Liver (tissue), 3 donors: ENCODE results near the gene KCNQ1.

ENCODE experiments used
- EGR1 ChIP-seq, 2 donors: IDR thresholded peaks; 2 replicates each; pipeline ENCODE4 v1.6.1; 2016 to 2018; ENCODE audit warnings: antibody characterized with exemption in 2 of 2, low read depth in 2 of 2
- GABPA ChIP-seq, 2 donors: IDR thresholded peaks in 1 of 2; conservative IDR thresholded peaks in 1 of 2; 2 replicates each; pipeline ENCODE4 v1.6.1; 2016; ENCODE audit warnings: antibody characterized with exemption in 2 of 2, mild to moderate bottlenecking in 1 of 2, moderate library complexity in 1 of 2
- HNF4A ChIP-seq, 2 donors: conservative IDR thresholded peaks; 2 replicates each; pipeline ENCODE4 v1.6.1; 2016; ENCODE audit warnings: antibody characterized with exemption in 2 of 2, mild to moderate bottlenecking in 2 of 2
- JUND ChIP-seq, 2 donors: IDR thresholded peaks; 2 replicates each; pipeline ENCODE4 v1.6.1; 2016; ENCODE audit warnings: antibody characterized with exemption in 2 of 2
- NR2F2 ChIP-seq: IDR thresholded peaks from 2 replicates; pipeline ENCODE4 v1.6.1; 2016; ENCODE audit warnings: antibody characterized with exemption
- RAD21 ChIP-seq, 2 donors: IDR thresholded peaks; 2 replicates each; pipeline ENCODE4 v1.6.1; 2016; ENCODE audit warnings: antibody characterized with exemption in 2 of 2, mild to moderate bottlenecking in 2 of 2
- RXRA ChIP-seq, 2 donors: IDR thresholded peaks; 2 replicates each; pipeline ENCODE4 v1.6.1; 2017 to 2018; ENCODE audit warnings: antibody characterized with exemption in 2 of 2, mild to moderate bottlenecking in 1 of 2
- SP1 ChIP-seq: IDR thresholded peaks from 2 replicates; pipeline ENCODE4 v1.6.1; 2018; ENCODE audit warnings: antibody characterized with exemption, mild to moderate bottlenecking
- TAF1 ChIP-seq: conservative IDR thresholded peaks from 2 replicates; pipeline ENCODE4 v1.6.1; 2016; ENCODE audit warnings: antibody characterized with exemption, mild to moderate bottlenecking
- YY1 ChIP-seq: IDR thresholded peaks from 2 replicates; pipeline ENCODE4 v1.6.1; 2016; ENCODE audit warnings: antibody characterized with exemption, mild to moderate bottlenecking
- TF ChIP-seq, protein P1 (sequence below): fragments of 150-350 bp; IDR thresholded peaks from 2 replicates; pipeline ENCODE4 v1.5.1; 2017; ENCODE audit warnings: improper control_type of control experiment, low read depth, low read length; ENCODE audit not compliant: missing input control
- TF ChIP-seq, protein P2 (sequence below): IDR thresholded peaks from 2 replicates; pipeline ENCODE4 v1.6.1; 2016; ENCODE audit warnings: antibody characterized with exemption
- TF ChIP-seq, protein P3 (sequence below): IDR thresholded peaks from 2 replicates; pipeline ENCODE4 v1.6.1; 2016; ENCODE audit warnings: antibody characterized with exemption
- donor health status: healthy.
- donor health status: healthy.

DNA sequence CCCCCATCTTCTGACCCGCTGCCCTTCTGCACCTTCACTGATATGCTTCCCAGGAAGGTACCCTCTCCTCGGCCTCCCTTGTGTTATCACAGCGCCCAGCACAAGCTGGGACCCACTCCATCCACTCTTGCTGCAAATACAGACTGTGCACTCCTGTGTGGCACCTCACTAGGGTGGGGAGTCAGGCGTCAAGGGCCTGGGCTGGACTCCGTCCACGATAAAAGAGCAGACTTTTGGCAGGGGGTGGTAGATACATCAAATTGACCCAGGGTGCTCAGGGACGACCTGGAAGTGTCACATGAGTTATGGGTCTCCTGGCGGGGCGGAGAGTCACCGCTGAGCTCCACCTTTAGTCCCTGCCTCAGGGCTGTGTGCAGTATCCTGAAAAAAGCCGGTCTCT lies 1.4 kb upstream of the KCNQ1 start:
- no peak for TF ChIP-seq TAF1
- no peak for TF ChIP-seq SP1
- TF ChIP-seq, protein P1, sequence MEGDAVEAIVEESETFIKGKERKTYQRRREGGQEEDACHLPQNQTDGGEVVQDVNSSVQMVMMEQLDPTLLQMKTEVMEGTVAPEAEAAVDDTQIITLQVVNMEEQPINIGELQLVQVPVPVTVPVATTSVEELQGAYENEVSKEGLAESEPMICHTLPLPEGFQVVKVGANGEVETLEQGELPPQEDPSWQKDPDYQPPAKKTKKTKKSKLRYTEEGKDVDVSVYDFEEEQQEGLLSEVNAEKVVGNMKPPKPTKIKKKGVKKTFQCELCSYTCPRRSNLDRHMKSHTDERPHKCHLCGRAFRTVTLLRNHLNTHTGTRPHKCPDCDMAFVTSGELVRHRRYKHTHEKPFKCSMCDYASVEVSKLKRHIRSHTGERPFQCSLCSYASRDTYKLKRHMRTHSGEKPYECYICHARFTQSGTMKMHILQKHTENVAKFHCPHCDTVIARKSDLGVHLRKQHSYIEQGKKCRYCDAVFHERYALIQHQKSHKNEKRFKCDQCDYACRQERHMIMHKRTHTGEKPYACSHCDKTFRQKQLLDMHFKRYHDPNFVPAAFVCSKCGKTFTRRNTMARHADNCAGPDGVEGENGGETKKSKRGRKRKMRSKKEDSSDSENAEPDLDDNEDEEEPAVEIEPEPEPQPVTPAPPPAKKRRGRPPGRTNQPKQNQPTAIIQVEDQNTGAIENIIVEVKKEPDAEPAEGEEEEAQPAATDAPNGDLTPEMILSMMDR, result no peak
- TF ChIP-seq GABPA (IDR thresholded peaks at IDR 0.05 in 1 of 2, conservative IDR thresholded peaks at IDR 0.05 in 1 of 2), result no peak
- no peak for TF ChIP-seq NR2F2
- no peak for TF ChIP-seq RXRA (IDR thresholded peaks at IDR 0.05)
- TF ChIP-seq, protein P2, sequence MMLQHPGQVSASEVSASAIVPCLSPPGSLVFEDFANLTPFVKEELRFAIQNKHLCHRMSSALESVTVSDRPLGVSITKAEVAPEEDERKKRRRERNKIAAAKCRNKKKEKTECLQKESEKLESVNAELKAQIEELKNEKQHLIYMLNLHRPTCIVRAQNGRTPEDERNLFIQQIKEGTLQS, result no peak
- TF ChIP-seq RAD21 (IDR thresholded peaks at IDR 0.05), result no peak
- no peak for TF ChIP-seq EGR1 (IDR thresholded peaks at IDR 0.05; ENCODE audit: low read depth in 2 of 2)
- TF ChIP-seq, protein P3, sequence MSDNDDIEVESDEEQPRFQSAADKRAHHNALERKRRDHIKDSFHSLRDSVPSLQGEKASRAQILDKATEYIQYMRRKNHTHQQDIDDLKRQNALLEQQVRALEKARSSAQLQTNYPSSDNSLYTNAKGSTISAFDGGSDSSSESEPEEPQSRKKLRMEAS, result no peak
- no peak for TF ChIP-seq YY1
- TF ChIP-seq JUND (IDR thresholded peaks at IDR 0.05), result no peak
- no peak for TF ChIP-seq HNF4A (conservative IDR thresholded peaks at IDR 0.05)
